Adrenal gland (tissue), 12 donors: Measurements from ENCODE around the gene TNRC18. TPM values are rescaled to one million over a fixed set of nuclear protein-coding genes. Genes with fewer than 3 reads are reported as not detected.
"Not testable (repeated sequence)": the region's sequence is repeated elsewhere in the genome, so short reads cannot be mapped to it uniquely, and the experiment has no call there.

ENCODE experiments used
- DNase-seq, 7 donors: peaks; one replicate each; pipeline ENCODE4 v3.0.0-alpha.2; 2019 to 2020
- H3K27ac ChIP-seq, 5 donors: fragments of 200-600 bp; sonication (generic) in 4 of 5; 1 replicate in 3 of 5; 2 replicates in 2 of 5; pipeline versions ENCODE4 v1.5.1 to v1.8.0; 2016 to 2020; ENCODE audit warnings: mild to moderate bottlenecking in 1 of 5
- H3K27me3 ChIP-seq: fragments of 200-600 bp; 2 replicates; pipeline ENCODE4 v1.8.0; 2021
- H3K36me3 ChIP-seq, 2 donors: fragments of 200-600 bp; replicated peaks in 1 of 2; 1 replicate in 1 of 2; 2 replicates in 1 of 2; pipeline versions ENCODE4 v1.5.1 to v1.8.0; 2018 to 2022
- H3K4me1 ChIP-seq, 2 donors: fragments of 200-600 bp; replicated peaks in 1 of 2; 1 replicate in 1 of 2; 2 replicates in 1 of 2; pipeline versions ENCODE4 v1.5.1 to v1.8.0; 2018 to 2021
- H3K4me3 ChIP-seq, 4 donors: fragments of 200-600 bp; sonication (generic) in 3 of 4; one replicate each; pipeline ENCODE4 v1.5.1; 2016 to 2018
- H3K9me3 ChIP-seq, 3 donors: fragments of 200-600 bp; sonication (generic) in 1 of 3; replicated peaks in 1 of 3; 1 replicate in 2 of 3; 2 replicates in 1 of 3; pipeline versions ENCODE4 v1.5.1 to v1.8.0; 2016 to 2021
- CTCF ChIP-seq, 6 experiments: fragments of 450-650 bp in 4 of 6; fragments of 200-600 bp in 2 of 6; sonication (generic) in 1 of 6; IDR thresholded peaks; 1 replicate in 5 of 6; 2 replicates in 1 of 6; pipeline versions ENCODE4 v1.5.1 to v1.8.0; 2016 to 2021; ENCODE audit warnings: antibody characterized with exemption in 6 of 6, mild to moderate bottlenecking in 2 of 6, moderate library complexity in 1 of 6
- POLR2A ChIP-seq, 2 donors: fragments of 450-650 bp; IDR thresholded peaks; one replicate each; pipeline ENCODE4 v1.6.1; 2017; ENCODE audit warnings: antibody characterized with exemption in 2 of 2, mild to moderate bottlenecking in 2 of 2, moderate library complexity in 1 of 2
- WGBS, 4 donors: extraction: QIAGEN DNeasy Blood & Tissue Kit in 2 of 4; methylation state at CpG; one replicate each; pipeline versions ENCODE4 v1.1.5 to v1.1.7; 2013 to 2017; 5-methylcytosine and 5-hydroxymethylcytosine counted together
- intact Hi-C, 2 donors: fragments of 100-400 bp; cut with DNase I; formaldehyde crosslinking; loops; one replicate each; pipeline versions ENCODE4 v1.14.1 to v1.15.0; 2022 to 2023
- polyA plus RNA-seq, 3 donors: library from polyadenylated mRNA; stranded (reverse); fragments of 200-250 nt in 2 of 3; fragments of 350-450 nt in 1 of 3; fragmentation: Illumina TruSeq in 1 of 3; extraction: RNeasy Lipid Tissue Mini Kit (QIAGEN cat#74804) in 1 of 3; gene quantifications; one replicate each; pipeline ENCODE4 v1.2.3, GENCODE V29; 2013 to 2014
- total RNA-seq, 9 donors: library from RNA; depleted of rRNA in 4 of 9; stranded (reverse); fragments of >200 nt in 4 of 9; fragments of 120-200 nt in 1 of 9; fragmentation: NEBNext Ultra II Directional in 1 of 9; extraction: Animal tissue kit (Norgen Biotek cat#: 25700) in 1 of 9; gene quantifications; one replicate each; pipeline versions ENCODE4 v1.1.0 to v1.2.4, GENCODE V29; 2013 to 2023
- donor health status: healthy with polysubstance abuse.
- donor health status: Bipolar disorder and iron deficiency.
- donor health status: DM: yes; HTN: yes; CAD: no.
- donor health status: DM: no; HTN: no; CAD: no.
- donor health status: DM: no; HTN: no; CAD: no.
- donor health status: DM: yes; HTN: yes; CAD: no.

TNRC18 gene
- total and polyA plus RNA-seq, 12 donors, result 8.9 to 120 (median 55.4) TPM

GRCh38 chr7:5320391-5320790, 103.2 kb downstream of the TNRC18 start:
- WGBS, 4 donors, result 81 to 95% (median 94%) methylated on average over 4 to 13 of the region's 13 CpGs; no CpG with 5 or more reads in 1 of the 4 donors
- Histone ChIP-seq H3K4me1 (no peaks in the 10 kb centered on the region), H3K27me3 (no peaks in the 10 kb centered on the region), H3K36me3 (peaks cover 0 to 65% of the 10 kb centered on the region in 2 donors), H3K27ac (no peak overlapping the region), H3K9me3 (peaks cover 0 to 9% (median 0%) of the 10 kb centered on the region in 3 donors), H3K4me3 (no peak overlapping the region)
- intact Hi-C loops, result no loop called here
- no peak for TF ChIP-seq CTCF (IDR thresholded peaks at IDR 0.05)
- TF ChIP-seq POLR2A (IDR thresholded peaks at IDR 0.05), result no peak
- no peak for DNase-seq

GRCh38 chr7:5318613-5319012, 105.0 kb downstream of the TNRC18 start:
- H3K27me3 ChIP-seq, intact Hi-C loops, DNase-seq, H3K4me3 ChIP-seq, H3K4me1 ChIP-seq, H3K9me3 ChIP-seq, H3K27ac ChIP-seq: not testable (repeated sequence)
- WGBS, 4 donors, result 93 to 99% (median 95%) methylated on average over 5 of the region's 5 CpGs
- H3K36me3 ChIP-seq, result peaks cover 0 to 63% of the 10 kb centered on the region in 2 donors

GRCh38 chr7:5315761-5316160, 107.9 kb downstream of the TNRC18 start:
- no peak overlapping the region for H3K4me3 ChIP-seq
- peaks cover 0 to 9% (median 0%) of the 10 kb centered on the region in 3 donors for H3K9me3 ChIP-seq
- no peak for DNase-seq
- WGBS, 4 donors, result 95 to 96% (median 96%) methylated on average over 8 to 14 of the region's 14 CpGs
- H3K4me1 ChIP-seq, result no peaks in the 10 kb centered on the region
- intact Hi-C loops, result no loop called here
- no peak overlapping the region for H3K27ac ChIP-seq
- peaks cover 0 to 66% of the 10 kb centered on the region in 2 donors for H3K36me3 ChIP-seq
- TF ChIP-seq POLR2A (IDR thresholded peaks at IDR 0.05) (no peak), CTCF (IDR thresholded peaks at IDR 0.05) (no peak)
- H3K27me3 ChIP-seq, result no peaks in the 10 kb centered on the region

- Histone ChIP-seq H3K9me3 (peaks cover 0 to 9% (median 0%) of the 10 kb centered on the region in 3 donors), H3K27me3 (no peaks in the 10 kb centered on the region), H3K36me3 (peaks cover 0 to 66% of the 10 kb centered on the region in 2 donors), H3K4me3 (no peak overlapping the region), H3K27ac (no peak overlapping the region), H3K4me1 (no peaks in the 10 kb centered on the region)
- TF ChIP-seq CTCF (IDR thresholded peaks at IDR 0.05), result no peak
- no peak for TF ChIP-seq POLR2A (IDR thresholded peaks at IDR 0.05)
- no peak for DNase-seq
- 88 to 94% (median 93%) methylated on average over 13 to 19 of the region's 19 CpGs for WGBS, 4 donors
- intact Hi-C loops, result no loop called here
Measured at GRCh38 chr7:5314864-5315263, 108.8 kb downstream of the TNRC18 start.

- H3K4me1 ChIP-seq, H3K4me3 ChIP-seq, DNase-seq, H3K27ac ChIP-seq, intact Hi-C loops, H3K9me3 ChIP-seq, H3K27me3 ChIP-seq: not testable (repeated sequence)
- WGBS, 4 donors, result 69 to 93% (median 84%) methylated on average over 6 to 48 of the region's 48 CpGs
- peaks cover 0 to 65% of the 10 kb centered on the region in 2 donors for H3K36me3 ChIP-seq
Measured at GRCh38 chr7:5313076-5313885, 110.4 kb downstream of the TNRC18 start.

GRCh38 chr7:5312276-5313070, 111.2 kb downstream of the TNRC18 start:
- peaks cover 0 to 74% of the 10 kb centered on the region in 2 donors for H3K36me3 ChIP-seq
- H3K4me3 ChIP-seq, DNase-seq, H3K4me1 ChIP-seq, H3K27ac ChIP-seq, intact Hi-C loops, H3K27me3 ChIP-seq, H3K9me3 ChIP-seq: not testable (repeated sequence)
- 86 to 93% (median 90%) methylated on average over 11 to 38 of the region's 46 CpGs for WGBS, 4 donors
